Stimulated activated CD8-positive, alpha-beta memory T cell treated with anti-CD3 and anti-CD28 coated beads, Interleukin-15, amount 100 ng/mL, for 48 hours (primary cell): ENCODE data around the gene FASTKD2.

Experiments
- DNase-seq, 2 donors: peaks; one replicate each; pipeline ENCODE4 v3.0.0-alpha.2; 2020; ENCODE audit warnings: low read depth in 2 of 2

The FASTKD2 gene

DNA sequence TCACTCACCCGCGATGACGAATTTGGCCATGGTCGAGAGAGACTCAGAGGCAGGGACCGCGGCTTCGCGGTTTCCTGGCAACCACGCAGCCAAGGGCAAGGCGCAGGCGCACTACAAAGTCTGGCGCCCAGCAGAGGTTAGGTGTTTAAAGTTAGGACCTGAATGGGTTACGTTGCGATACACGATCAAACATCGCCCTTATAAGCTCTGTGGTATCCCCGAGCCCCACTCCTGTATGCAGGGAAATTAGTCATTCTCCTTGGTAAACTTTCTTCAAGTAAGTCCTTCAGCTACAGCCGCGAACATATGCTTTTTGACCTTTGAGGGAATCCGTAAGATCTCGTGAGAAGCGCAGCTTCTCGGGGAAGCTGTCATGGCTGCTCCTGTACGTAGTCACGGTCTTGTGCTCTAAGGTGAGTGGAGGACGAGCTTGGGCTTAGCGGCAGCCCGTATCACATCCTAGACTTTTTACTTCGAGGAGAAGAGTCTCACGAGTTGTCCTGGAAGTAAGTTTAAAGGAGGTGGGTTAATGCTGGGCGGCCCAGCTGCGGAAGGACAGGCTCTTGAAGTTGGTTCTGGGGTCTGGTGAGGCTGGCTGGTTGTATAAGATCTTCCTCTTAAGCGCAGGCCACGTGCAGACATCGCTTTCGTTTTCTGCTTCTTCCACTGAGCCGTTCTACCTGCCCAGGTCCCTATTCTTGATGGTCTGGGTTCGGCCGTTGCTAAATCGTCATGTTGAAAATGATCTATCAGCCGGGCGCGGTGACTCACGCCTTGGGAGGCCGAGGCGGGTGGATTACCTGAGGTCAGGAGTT lies at the start of gene FASTKD2, which contains the start of gene MDH1B:
Gene FASTKD2 (plus strand): TSS at position 365 of the 815 bp plus-strand sequence. CDS start 1,088 bp downstream, outside the sequence.
Gene MDH1B (minus strand): TSS at position 87 of the 815 bp plus-strand sequence. CDS start 57 bp downstream, at position 30.
- peak; percentile 81 to 88 for DNase-seq

DNA sequence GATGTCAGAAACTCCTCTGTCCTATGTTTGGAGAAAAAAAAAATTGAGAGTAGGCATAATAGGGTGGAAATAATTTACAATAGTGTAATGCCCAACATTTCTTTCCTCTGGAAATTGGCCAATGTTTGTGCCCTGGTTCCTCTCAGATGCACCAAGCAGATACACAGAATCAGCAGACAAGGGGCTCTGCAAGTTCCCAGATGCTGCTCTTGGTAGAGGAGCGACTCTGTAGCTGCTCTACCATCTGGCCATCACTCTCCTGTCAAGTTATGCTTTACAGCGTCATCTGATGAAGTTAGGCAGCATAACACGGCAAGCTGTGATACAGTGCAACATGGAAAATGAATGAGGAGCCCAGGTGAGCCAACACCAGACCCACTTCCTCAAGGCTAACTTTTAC lies 48.8 kb upstream of the FASTKD2 start:
- no peak for DNase-seq

DNA sequence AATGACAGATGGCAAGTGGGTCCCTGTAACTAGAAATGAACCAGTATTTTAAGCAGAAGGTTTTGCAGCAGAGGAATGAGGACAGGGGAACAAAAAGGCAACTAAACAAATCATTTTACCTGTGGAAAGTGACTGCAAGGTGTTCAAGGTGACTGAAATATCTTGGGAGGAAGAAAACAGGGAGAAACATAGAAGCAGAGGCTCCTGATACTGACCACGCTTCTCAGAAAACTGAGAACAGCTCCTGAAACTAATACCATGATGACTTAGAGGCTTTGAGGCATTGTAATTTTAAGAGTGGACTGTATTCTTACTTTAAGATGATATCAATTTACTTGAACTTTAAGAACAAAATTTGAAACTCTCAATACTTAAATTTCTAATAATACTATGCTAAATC lies 47.1 kb upstream of the FASTKD2 start, which contains the start of gene DYTN:
Gene DYTN (minus strand): TSS at position 101 of the 400 bp plus-strand sequence. CDS start 117 bp downstream, outside the sequence.
- no peak for DNase-seq

DNA sequence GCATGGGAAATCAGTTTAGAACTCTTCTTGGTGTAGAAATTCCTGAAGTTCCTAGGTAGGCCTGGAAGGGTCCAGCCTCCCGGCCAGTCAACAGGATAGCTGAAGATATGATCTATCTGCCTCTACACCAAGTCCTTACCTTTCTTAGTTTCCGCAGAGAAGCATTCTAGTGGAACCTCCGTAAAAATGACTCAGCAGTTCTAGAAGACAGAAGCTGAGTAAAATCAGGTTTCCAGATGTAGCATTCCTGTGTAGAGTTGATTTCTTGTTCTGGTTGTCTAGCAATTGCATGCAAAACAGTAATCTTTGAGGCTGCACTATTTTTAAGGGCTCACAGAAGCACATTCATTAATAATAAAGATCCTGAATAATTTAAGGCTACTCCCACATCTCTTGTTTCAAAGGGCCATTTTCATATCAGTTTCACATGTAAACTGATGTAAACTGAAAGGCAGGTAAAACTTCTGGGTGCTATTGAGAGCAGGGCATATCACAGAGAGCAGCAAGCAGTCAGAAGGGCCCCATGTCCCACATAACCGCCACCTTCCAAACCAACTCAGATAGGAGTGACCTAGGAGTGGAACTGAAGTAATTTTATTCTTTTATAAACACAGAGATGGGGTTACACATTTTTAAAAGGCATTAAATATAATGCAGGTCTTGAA lies 44.0 kb upstream of the FASTKD2 start:
- no peak for DNase-seq

DNA sequence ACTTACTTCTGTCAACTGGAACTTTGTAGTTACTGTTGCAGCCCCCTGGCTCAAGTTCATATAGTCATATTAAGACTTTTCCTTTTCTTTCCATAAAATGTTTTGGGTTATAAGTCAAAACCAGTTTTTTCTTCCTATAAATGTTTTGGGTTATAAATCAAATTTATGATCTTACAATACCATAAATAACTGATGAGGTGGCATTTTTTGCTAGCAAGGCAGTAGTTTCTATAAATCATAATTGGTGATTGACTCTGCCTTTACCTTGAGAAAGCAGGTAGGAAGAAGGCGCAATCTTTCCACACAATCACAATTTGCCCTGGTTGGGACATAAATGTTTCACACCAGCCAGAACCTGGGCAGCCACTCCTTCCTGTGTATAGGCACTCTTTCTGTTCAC lies 42.1 kb upstream of the FASTKD2 start:
- no peak for DNase-seq

DNA sequence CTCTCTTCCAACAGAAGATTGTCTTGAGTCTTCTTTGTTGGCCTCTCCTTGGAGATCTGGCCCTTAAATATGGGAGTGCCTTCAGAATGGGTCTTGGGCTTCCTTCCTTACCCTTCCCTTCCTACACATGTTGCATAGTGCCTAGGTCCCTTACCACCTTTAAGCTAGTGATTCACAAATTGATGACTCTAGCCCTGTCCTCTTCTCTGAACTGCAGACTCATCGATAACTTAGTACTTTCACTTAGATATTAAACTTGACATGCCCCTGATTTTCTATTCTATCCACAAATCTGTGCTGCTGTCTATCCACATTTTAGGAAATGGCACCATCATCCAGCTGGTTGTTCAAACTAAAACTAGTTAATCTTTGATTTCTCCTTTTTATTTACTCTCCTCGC lies 38.1 kb upstream of the FASTKD2 start:
- DNase-seq = no peak

DNA sequence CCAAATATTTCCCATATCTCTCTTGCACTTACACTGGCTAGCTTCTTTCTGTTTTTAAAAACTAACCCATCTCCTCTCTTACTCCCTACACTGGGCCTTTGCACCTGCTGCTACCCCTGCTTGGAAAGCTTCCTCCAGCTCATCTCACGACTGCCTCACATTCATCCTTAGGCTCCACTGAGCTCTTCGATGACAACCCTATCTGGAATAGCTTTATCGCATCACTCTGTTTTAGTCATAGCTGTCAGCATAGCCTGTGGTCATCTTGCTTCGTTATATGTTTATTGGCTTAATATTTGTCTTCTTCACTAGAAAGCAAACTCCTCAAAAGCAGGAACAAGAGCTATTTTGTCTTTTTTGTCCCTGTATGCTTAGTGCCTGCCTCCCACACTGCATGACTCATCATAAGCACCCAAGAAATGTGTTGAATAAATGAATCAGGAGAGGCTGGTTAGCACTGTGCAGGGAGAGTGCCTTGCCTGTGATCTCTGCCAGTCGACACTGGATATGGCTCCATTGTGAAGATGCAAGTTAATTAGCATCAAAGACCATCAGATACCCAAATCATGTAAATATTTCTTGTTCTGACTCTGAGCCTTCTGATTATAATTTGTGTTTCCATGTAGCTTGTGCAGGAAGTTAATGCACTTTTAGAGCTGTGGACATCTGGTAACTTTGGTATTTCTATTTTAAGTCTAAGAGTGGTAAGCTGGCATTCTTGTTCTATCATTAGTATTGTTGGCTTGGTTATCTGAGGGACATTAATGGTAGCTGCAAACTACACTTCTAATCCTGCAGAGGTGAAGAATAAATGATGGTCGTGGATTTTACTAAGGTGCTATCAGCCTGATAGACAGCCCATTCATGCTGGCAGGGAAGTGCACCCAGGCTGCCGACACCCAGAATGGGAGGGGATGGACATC lies 36.9 kb upstream of the FASTKD2 start:
- DNase-seq = no peak

DNA sequence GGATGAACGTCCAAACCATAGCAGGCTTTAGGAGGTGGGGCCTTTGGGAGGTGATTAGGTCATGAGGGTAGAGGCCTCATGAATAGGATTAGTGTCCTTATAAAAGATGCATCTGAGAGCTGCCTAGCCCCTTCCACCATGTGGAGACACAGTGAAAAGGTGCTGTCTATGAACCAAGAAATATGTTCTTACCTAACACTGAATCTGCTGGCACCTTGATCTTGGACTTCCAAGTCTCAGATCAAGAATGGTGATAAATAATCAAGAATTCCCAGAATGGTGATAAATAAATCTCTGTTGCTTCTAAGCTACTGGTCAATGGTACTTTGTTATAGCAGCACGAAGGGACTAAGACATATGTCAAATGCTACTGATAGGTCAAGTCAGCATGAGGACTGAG lies 32.1 kb upstream of the FASTKD2 start:
- no peak for DNase-seq

DNA sequence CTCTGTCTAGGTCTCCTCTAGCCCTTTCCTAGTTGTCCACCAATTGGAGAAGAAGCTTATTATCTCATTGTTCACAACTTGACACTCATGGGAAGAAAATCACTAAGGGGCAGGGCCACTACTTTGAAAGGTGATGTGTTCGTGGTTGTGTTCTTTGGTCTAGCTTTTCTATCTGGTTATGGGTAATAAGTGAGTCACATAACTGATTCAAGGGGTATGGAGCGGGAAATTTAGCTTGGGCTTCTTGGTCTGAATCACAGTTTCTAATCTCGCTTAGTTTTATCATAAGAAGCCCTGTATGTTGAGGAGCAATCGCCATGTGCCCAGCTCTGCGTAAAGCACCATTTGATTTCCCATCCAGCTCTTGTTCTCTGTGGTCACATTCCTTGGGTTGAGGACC lies 28.5 kb upstream of the FASTKD2 start:
- peak; percentile 2 for DNase-seq

DNA sequence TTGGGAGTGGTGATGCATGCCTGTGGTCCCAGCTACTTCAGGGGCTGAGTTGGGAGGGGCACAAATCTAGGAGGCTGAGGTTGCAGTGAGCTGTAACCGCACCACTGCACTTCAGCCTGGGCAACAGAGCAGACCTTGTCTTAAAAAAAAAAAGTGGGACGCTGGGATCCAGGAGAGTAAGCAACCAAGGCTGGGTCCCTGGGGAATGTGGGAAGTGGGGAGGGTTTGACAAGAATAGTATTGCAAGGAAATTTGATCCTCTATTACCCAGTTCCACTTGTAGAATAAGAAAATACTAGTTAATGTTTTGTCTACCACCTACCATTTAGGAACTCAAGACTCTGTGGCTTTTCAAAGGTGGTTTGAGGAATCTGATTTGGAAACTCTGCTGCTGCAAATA lies 26.1 kb upstream of the FASTKD2 start:
- DNase-seq = no peak

DNA sequence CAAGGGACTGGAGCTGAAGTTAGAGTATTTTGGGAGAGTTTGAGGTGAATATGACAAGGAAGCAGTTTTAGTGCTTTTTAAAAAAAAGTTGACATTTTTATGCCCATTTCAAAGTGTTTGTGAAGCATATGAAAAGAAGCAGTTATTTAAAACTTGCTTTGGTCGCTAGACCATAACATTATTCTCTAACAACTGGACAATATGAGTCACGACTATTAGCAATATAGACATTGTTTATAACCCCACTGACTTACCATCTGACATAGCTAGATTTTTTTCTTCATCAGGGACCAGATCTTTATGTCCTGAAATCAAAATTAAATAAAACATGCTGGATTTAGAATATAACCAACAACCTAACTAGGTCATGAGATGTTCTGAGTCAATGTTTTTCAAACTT lies 24.6 kb upstream of the FASTKD2 start:
- no peak for DNase-seq

DNA sequence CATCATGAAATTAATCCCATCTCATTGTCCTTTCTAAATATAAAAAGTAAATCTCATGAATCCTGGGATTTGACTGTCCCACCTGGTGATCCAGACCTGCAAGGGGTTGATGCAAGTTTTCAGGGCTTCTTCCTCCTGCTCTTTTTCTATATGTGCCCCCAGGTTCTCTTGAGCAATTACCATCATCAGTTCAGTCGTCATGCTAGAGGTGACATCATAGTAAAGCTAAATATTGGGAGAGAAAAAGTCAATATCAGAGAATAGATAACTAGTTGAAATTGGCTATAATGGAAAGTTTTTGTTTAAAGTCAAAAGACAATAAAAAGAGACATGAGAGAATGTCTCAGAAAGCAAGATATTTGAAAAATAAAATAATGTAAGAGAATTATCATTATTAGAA lies 8.6 kb upstream of the FASTKD2 start:
- no peak for DNase-seq

DNA sequence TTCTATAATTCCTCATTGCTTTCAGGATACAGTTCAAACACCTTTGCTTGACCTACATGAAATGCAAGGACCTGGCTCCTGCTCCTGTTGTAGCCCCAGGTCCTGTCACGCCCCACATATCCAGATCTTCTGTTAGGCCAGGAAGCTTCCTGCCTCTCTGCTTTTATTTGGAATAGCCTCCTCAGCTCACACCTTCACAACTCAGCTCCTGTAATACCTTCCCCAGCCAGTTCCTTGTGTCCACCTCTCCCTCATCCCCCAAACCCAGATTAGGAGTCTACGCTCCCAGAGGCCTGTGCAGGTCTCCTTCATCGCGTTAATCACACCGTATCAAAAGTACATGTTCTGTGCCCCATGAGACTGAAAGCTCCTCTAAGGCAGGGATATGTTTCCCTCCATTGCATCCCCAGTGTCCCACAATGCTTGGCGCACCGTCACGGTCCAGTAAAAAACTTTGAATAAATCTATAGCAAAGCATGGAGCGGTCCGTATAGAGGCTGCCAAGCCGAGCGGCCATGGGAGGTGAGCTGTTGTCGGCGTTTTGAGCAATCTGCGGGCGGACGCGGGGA lies 649 bp upstream of the FASTKD2 start:
- DNase-seq = no peak

DNA sequence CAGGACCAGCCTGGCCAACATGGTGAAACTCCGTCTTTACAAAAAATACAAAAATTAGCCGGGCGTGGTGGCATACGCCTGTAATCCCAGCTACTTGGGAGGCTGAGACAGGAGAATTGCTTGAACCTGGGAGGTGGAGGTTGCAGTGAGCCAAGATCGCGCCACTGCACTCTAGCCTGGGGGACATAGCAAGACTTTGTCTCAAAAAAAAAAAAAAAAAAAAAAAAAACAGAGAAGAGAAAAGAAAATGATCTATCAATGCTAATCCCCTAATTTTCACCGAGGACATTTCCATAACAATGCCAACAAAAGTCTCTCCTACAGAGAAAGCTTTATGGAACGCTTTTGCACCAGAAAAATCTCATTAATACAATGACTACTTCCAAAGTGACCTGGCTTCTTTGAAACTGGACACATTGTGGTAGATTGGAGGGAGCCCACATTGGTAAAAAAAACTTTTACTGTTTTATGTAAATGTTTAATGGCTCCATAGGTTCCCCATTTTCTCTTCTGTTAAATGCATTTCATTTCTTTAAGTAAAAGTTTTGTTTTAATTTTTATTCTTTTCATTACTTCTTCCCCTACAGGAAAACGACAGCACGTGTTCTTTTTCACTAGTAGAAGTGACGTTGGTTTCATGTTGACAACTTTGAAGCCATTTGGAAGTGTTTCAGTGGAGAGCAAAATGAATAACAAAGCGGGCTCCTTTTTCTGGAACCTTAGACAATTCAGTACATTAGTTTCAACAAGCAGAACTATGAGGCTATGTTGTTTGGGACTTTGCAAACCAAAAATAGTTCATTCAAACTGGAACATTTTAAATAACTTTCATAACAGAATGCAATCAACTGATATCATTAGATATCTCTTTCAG lies 888 bp downstream of the FASTKD2 start:
- DNase-seq = no peak

DNA sequence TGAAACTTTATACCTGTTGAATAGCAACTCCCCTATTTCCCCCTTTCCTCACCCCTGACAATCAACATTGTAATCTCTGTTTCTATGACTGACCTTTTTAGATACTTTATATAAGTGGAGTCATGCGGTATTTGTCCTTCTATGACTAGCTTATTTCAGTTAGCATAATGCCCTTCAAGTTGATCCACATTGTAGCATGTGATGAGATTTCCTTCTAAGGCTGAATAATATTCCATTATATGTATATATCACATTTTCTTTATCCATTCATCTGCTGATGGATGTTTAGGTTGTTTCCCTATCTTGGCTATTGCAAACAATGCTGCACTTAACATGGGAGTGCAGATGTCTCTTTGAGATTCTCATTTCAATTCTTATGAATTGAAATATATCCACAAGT lies 9.5 kb downstream of the FASTKD2 start:
- no peak for DNase-seq

DNA sequence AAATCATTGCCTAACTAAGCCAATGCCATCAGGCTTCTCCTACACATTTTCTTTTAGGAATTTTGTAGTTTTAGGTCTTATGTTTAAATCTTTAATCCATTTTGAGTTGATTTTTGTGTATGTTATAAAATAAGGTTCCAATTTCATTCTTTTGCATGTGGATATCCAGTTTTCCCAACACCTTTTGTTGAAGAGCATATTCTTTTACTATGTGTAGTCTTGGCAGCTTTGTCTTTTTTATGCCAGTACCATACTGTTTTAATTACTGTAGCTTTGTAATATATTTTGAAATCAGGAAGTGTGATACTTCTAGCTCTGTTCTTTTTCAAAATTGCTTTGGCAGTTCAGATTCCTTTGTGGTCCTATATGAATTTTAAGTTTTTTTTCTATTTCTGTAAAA lies 11.0 kb downstream of the FASTKD2 start:
- no peak for DNase-seq

DNA sequence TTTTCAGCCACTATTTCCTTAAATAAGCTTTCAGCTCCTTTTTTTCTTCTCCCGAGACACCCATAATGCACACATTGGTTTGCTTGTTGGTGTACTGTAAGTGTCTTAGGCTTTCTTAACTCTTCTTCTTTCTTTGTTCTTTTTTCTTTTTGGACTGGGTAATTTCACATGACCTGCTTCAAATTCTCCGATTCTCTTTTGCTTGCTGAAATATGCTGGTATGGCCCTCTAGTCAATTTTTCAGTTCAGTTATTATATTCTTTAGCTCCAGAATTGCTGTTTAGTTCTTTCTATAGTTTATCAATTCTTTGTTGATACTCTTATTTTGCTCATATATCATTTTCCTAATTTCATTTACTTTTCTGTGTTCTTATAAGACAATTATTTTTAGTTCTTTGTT lies 15.3 kb downstream of the FASTKD2 start:
- no peak for DNase-seq

DNA sequence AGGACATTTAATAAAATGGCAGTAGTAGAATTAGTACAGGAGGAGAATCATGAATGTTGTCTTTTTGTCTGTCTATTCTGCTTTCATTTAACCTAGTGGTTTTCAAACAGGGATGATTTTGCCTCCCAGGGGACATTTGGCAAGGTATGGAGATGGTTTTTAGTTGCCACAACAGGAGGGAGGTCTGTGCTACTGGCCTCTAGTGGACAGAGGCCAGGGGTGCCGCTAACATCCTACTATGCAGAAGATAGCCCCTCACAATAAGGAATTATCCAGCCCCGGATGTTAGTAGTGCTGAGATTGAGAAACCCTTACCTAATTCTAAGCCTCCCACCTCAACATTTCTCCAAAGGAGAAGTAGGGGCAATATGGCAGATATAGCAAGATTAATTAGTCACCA lies 18.3 kb downstream of the FASTKD2 start:
- no peak for DNase-seq

DNA sequence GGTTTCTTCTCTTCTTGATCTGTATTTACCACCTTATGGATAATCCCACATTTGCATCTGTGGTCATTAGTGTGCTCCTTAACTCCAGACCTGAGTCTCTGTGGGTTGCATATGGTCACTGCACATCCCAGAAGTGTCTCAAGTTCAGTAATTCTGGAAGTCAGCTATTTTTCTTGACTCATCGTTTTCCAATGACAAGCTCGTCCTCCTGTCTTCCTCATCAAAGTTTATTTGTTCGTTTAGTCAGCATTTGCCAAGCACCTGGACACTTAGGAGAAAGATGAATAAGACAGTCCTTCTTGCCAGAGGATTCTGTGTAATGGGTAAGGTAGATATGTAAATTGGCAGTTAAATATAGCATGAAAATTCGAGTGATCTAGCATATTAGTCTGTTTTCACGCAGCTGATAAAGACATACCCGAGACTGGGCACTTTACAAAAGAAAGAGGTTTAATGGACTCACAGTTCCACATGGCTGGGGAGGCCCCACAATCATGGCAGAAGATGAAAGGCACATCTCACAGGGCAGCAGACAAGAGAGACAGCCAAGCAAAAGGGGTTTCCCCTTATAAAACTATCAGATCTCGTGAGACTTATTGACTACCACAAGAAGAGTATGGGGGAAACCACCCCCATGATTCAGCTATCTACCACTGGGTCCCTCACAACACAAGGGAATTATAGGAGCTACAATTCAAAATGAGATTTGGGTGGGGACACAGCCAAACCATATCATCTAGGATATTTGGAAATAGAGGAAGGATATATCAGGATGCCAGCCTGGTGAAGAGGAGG lies 19.4 kb downstream of the FASTKD2 start:
- DNase-seq = no peak
